SH-SY5Y (cell line): Measurements from ENCODE around the gene RALGAPA2.

ENCODE experiments used
- GATA2 ChIP-seq: IDR thresholded peaks from 2 replicates; pipeline ENCODE4 v1.6.1; 2011; ENCODE audit warnings: mild to moderate bottlenecking, low read depth, low read length
- GATA3 ChIP-seq: IDR thresholded peaks from 2 replicates; pipeline ENCODE4 v1.6.1; 2011; ENCODE audit warnings: low read depth, mild to moderate bottlenecking, low read length, moderate library complexity

DNA sequence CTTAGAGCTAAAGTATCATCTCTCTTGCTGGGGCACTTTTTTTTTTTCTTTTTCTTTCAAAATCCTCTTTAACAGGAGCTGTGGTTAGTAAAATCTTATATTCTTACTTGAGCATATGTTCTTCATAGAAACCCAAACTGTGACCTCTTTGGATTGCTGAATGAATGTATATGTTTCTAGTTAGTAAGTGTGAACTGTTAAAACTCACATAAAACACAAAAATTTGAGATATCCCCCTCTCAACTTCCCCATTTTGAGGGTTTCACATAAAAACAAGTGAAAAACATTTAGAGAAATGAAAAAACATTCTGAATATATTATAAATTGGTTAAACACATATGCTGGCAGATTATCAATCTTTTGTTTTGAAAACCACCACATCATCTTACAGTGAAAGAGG lies 266.4 kb downstream of the RALGAPA2 start:
- TF ChIP-seq GATA2 (no peak), GATA3 (no peak)
